ENCODE measurements around the gene FAM20C.

DNA sequence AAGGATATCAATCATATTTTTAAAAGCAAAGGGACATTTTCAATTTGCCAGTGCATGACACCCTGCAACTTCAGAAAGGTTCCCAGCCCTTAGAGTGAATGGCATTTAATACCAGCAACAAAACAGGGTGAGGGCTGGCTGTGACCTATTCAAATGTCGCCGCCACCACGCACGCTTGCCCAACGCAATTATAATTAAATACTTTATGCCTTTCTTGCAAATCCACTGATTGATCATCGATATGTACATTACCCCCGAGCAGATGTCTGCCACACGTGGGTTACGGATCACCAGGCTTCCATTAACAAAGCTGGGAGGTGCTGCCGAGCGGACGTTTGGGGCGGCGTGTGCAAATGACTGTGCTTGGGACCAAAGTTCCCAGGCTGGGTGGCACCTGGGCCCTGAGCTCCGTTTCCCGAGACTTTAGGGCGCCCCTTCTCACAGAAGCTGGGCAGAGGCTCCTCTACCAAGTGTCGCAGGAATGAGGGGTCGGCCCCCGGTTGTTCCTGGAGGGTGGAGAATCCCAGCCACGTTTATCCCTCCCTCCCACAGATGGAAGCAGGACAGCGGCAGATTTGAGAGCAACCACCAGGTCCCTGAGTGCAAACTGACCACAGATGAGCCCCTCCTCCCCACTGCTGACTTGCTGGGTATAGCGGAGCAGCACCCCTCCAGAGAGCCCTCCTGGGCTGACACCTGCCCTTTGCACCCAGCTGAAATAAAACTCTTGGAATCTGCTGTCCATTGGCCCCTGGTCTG, 101.5 kb downstream of the FAM20C start:
- no peak for TF ChIP-seq POLR2A (IDR thresholded peaks at IDR 0.05)
- TF ChIP-seq, protein P1, sequence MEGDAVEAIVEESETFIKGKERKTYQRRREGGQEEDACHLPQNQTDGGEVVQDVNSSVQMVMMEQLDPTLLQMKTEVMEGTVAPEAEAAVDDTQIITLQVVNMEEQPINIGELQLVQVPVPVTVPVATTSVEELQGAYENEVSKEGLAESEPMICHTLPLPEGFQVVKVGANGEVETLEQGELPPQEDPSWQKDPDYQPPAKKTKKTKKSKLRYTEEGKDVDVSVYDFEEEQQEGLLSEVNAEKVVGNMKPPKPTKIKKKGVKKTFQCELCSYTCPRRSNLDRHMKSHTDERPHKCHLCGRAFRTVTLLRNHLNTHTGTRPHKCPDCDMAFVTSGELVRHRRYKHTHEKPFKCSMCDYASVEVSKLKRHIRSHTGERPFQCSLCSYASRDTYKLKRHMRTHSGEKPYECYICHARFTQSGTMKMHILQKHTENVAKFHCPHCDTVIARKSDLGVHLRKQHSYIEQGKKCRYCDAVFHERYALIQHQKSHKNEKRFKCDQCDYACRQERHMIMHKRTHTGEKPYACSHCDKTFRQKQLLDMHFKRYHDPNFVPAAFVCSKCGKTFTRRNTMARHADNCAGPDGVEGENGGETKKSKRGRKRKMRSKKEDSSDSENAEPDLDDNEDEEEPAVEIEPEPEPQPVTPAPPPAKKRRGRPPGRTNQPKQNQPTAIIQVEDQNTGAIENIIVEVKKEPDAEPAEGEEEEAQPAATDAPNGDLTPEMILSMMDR (IDR thresholded peaks at IDR 0.05) = no peak
- TF ChIP-seq POLR2AphosphoS5 (IDR thresholded peaks at IDR 0.05) = no peak
